ENCODE measurements around the gene CCR7.

DNA sequence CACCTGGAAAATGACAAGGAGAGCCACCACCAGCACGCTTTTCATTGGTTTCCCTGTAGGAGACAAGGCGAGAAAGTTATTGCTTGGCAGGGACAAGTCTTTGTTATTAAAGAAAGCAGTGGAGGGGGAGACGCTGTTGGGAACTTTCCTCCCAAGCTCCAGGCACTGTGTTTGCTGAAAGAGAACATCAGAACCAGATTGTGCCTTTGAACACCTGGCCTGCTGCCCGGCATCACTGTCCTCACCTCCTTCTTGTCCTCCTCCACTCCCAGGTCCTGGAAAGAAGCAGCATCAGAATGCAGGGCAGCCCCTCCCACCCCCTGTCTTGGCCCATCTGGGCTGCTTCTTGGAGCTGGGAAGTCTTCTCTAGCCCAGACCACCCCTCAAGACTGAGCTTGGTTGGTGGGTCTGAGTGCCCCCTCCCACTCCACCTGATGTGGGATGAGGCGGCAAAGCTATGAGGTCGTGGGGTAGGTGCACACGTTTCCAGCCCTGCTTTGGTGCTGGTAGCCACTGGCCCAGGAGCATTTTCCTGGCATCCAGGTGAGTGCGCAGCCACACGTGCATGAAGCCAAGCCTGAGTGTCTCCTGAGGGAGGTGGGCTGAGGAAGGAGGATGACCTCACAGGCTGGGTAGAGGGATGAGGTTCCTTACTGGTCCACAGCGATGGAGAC lies 6.2 kb downstream of the CCR7 start:
- TF ChIP-seq, protein P1, sequence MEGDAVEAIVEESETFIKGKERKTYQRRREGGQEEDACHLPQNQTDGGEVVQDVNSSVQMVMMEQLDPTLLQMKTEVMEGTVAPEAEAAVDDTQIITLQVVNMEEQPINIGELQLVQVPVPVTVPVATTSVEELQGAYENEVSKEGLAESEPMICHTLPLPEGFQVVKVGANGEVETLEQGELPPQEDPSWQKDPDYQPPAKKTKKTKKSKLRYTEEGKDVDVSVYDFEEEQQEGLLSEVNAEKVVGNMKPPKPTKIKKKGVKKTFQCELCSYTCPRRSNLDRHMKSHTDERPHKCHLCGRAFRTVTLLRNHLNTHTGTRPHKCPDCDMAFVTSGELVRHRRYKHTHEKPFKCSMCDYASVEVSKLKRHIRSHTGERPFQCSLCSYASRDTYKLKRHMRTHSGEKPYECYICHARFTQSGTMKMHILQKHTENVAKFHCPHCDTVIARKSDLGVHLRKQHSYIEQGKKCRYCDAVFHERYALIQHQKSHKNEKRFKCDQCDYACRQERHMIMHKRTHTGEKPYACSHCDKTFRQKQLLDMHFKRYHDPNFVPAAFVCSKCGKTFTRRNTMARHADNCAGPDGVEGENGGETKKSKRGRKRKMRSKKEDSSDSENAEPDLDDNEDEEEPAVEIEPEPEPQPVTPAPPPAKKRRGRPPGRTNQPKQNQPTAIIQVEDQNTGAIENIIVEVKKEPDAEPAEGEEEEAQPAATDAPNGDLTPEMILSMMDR (IDR thresholded peaks at IDR 0.05) = no peak
- TF ChIP-seq POLR2AphosphoS5 (IDR thresholded peaks at IDR 0.05) (no peak), POLR2A (IDR thresholded peaks at IDR 0.05) (no peak), EP300 (IDR thresholded peaks at IDR 0.05; ENCODE audit: low read depth) (no peak)
